ENCODE results near the gene LAMP5. TPM values are rescaled to one million over a fixed set of nuclear protein-coding genes. Genes with fewer than 3 reads are reported as not detected.

LAMP5 gene
- total RNA-seq, 1 experiment from 2014 or later, result not detected

DNA sequence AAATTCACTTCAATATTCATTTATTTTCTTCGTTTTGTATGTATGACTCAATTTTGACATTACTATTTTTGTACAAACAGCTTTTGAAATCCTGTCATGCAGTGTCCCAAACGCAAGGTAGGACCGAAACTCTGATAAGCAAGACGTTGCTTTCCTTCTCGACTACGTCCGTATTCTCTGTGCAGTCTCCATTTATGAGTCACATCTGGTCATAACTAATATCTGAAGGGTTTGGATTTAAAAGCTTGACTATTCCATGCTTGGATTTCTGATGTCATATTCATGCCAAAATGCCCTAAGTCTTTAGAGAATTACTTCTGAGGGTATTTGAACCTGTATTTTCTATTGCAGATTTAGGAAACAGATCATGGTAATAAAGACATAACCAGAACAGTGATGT is 37.8 kb upstream of the LAMP5 start:
- TF ChIP-seq EZH2 (IDR thresholded peaks at IDR 0.05; ENCODE audit: low read length, unreplicated experiment), result no peak
- no peak for TF ChIP-seq EZH2phosphoT487 (IDR thresholded peaks at IDR 0.05; ENCODE audit: borderline replicate concordance, low read length)
- TF ChIP-seq, protein P1, sequence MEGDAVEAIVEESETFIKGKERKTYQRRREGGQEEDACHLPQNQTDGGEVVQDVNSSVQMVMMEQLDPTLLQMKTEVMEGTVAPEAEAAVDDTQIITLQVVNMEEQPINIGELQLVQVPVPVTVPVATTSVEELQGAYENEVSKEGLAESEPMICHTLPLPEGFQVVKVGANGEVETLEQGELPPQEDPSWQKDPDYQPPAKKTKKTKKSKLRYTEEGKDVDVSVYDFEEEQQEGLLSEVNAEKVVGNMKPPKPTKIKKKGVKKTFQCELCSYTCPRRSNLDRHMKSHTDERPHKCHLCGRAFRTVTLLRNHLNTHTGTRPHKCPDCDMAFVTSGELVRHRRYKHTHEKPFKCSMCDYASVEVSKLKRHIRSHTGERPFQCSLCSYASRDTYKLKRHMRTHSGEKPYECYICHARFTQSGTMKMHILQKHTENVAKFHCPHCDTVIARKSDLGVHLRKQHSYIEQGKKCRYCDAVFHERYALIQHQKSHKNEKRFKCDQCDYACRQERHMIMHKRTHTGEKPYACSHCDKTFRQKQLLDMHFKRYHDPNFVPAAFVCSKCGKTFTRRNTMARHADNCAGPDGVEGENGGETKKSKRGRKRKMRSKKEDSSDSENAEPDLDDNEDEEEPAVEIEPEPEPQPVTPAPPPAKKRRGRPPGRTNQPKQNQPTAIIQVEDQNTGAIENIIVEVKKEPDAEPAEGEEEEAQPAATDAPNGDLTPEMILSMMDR (conservative IDR thresholded peaks at IDR 0.05; ENCODE audit: low read depth, low read length), result no peak
- H3K9ac ChIP-seq (ENCODE audit: low read length), result no peak overlapping the region
- ChIA-PET CTCF (no interaction called here), POLR2A (ENCODE audit: unreplicated experiment) (no interaction called here)
- no peaks in the 10 kb centered on the region for H3K36me3 ChIP-seq (ENCODE audit: low read depth, low read length)
- H3K27me3 ChIP-seq (ENCODE audit: low read length), result no peaks in the 10 kb centered on the region
- no peaks in the 10 kb centered on the region for H3F3A ChIP-seq (ENCODE audit: low read length, unreplicated experiment)
- DNase-seq (no peak), ATAC-seq (no peak)
- intact Hi-C loops (cut with micrococcal nuclease), result no loop called here
- peaks cover 8% of the 10 kb centered on the region; the same call in 1 of the 2 replicates for H3K4me1 ChIP-seq (ENCODE audit: insufficient read depth, low read length)
- no peaks in the 10 kb centered on the region for H4K20me1 ChIP-seq (ENCODE audit: low read length)
- BruUV-seq (replicated peaks), result no TSS peak
- no peaks in the 10 kb centered on the region for H3K9me3 ChIP-seq (ENCODE audit: low read length)
- H3K27ac ChIP-seq (ENCODE audit: low read length), result no peak overlapping the region
- no peaks in the 10 kb centered on the region for H3K9me2 ChIP-seq (replicated peaks; ENCODE audit: low read length)
- H3K4me3 ChIP-seq (ENCODE audit: low read length), result no peak overlapping the region
- no peak overlapping the region for H3K4me2 ChIP-seq (ENCODE audit: low read length)
- H2AFZ ChIP-seq (ENCODE audit: low read length), result no peak overlapping the region
- H3K79me2 ChIP-seq (ENCODE audit: low read length), result no peaks in the 10 kb centered on the region

DNA sequence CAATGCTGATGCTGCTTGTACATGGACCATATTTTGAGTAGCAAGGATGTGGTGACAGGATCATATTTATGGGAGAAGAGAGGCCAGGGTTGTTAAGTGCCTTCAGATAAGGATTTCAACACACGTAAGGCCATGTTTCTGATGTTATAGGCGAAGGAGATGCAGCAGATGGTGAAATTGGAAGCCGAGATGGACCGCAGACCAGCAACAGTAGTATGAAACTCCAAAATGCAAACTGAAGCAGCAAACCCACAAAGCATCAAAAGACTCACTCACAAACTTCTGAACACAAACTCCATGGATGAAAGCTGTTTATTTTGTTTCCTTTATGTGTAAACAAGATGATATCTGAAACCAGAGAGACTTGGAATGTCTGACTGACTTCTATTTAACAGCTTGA is 35.6 kb upstream of the LAMP5 start:
- Histone ChIP-seq H3K36me3 (ENCODE audit: low read depth, low read length) (no peaks in the 10 kb centered on the region), H3K4me1 (ENCODE audit: insufficient read depth, low read length) (peaks cover 8% of the 10 kb centered on the region; the same call in 1 of the 2 replicates), H3K9me2 (replicated peaks; ENCODE audit: low read length) (no peaks in the 10 kb centered on the region), H2AFZ (ENCODE audit: low read length) (no peak overlapping the region), H3K79me2 (ENCODE audit: low read length) (no peaks in the 10 kb centered on the region), H3K4me3 (ENCODE audit: low read length) (no peak overlapping the region), H3K9ac (ENCODE audit: low read length) (no peak overlapping the region), H3K27ac (ENCODE audit: low read length) (no peak overlapping the region), H3K27me3 (ENCODE audit: low read length) (no peaks in the 10 kb centered on the region), H3K4me2 (ENCODE audit: low read length) (no peak overlapping the region), H3F3A (ENCODE audit: low read length, unreplicated experiment) (no peaks in the 10 kb centered on the region), H4K20me1 (ENCODE audit: low read length) (no peaks in the 10 kb centered on the region), H3K9me3 (ENCODE audit: low read length) (no peaks in the 10 kb centered on the region)
- POLR2A ChIA-PET (ENCODE audit: unreplicated experiment), result no interaction called here
- DNase-seq (no peak), ATAC-seq (no peak)
- CTCF ChIA-PET, result interaction anchor here (0.5 kb wide), 1 partner anchor 131 kb away, joined by 7 read pairs; no protein-coding TSS in a partner anchor
- intact Hi-C loops (cut with micrococcal nuclease), result no loop called here
- no TSS peak for BruUV-seq (replicated peaks)
- TF ChIP-seq EZH2phosphoT487 (IDR thresholded peaks at IDR 0.05; ENCODE audit: borderline replicate concordance, low read length), result no peak
- TF ChIP-seq, protein P1 (conservative IDR thresholded peaks at IDR 0.05; ENCODE audit: low read depth, low read length), result no peak
- no peak for TF ChIP-seq EZH2 (IDR thresholded peaks at IDR 0.05; ENCODE audit: low read length, unreplicated experiment)

DNA sequence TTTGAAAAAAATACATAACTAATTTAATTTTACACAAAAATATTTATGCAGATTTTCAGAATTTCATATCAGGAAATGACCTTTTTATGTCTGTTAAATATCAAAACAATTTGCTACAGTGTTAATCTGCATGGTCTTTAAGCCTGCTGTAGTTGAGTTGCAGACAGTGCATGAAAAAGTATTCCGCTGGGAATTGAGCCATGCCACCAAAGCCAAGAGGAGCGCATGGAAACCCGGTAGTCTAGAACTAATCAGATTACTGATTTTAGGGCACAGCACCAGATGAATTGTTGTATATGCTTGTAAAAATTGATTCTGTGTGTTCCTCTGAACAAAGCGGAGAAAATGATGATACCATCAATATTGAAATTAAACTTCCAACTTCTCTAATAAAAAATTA is 34.3 kb upstream of the LAMP5 start:
- ChIA-PET POLR2A (ENCODE audit: unreplicated experiment) (no interaction called here), CTCF (no interaction called here)
- Histone ChIP-seq H3K4me2 (ENCODE audit: low read length) (no peak overlapping the region), H4K20me1 (ENCODE audit: low read length) (no peaks in the 10 kb centered on the region), H3K9ac (ENCODE audit: low read length) (no peak overlapping the region), H3K4me3 (ENCODE audit: low read length) (no peak overlapping the region), H3K9me3 (ENCODE audit: low read length) (no peaks in the 10 kb centered on the region), H3K27ac (ENCODE audit: low read length) (no peak overlapping the region), H3F3A (ENCODE audit: low read length, unreplicated experiment) (no peaks in the 10 kb centered on the region), H3K36me3 (ENCODE audit: low read depth, low read length) (no peaks in the 10 kb centered on the region), H3K4me1 (ENCODE audit: insufficient read depth, low read length) (peaks cover 3% of the 10 kb centered on the region; the same call in 1 of the 2 replicates), H3K9me2 (replicated peaks; ENCODE audit: low read length) (no peaks in the 10 kb centered on the region), H3K79me2 (ENCODE audit: low read length) (no peaks in the 10 kb centered on the region), H2AFZ (ENCODE audit: low read length) (no peak overlapping the region), H3K27me3 (ENCODE audit: low read length) (no peaks in the 10 kb centered on the region)
- ATAC-seq, result no peak
- intact Hi-C loops (cut with micrococcal nuclease), result no loop called here
- TF ChIP-seq EZH2phosphoT487 (IDR thresholded peaks at IDR 0.05; ENCODE audit: borderline replicate concordance, low read length) (no peak), EZH2 (IDR thresholded peaks at IDR 0.05; ENCODE audit: low read length, unreplicated experiment) (no peak)
- TF ChIP-seq, protein P1 (conservative IDR thresholded peaks at IDR 0.05; ENCODE audit: low read depth, low read length), result no peak
- BruUV-seq (replicated peaks), result no TSS peak
- DNase-seq, result no peak

All from PC-3 (cell line).